H1 (cell line): ENCODE results near the gene ABCA1. TPM values are rescaled to one million over a fixed set of nuclear protein-coding genes. Genes with fewer than 3 reads are reported as not detected.

Experiments
- CTCF ChIA-PET: fragments of 300-600 bp; sonication (Branson Sonifier 250); formaldehyde crosslinking; loops from one replicate; lab custom pipeline; 2021; ENCODE audit not compliant: partially characterized antibody; lab: Charles Lee
- POLR2A ChIA-PET: fragments of 300-600 bp; sonication (Branson Sonifier 250); formaldehyde crosslinking; loops from one replicate; lab custom pipeline; 2021; ENCODE audit warnings: inconsistent platforms; ENCODE audit not compliant: partially characterized antibody; lab: Charles Lee
- DNase-seq, 2 experiments: peaks; one replicate each; pipeline versions ENCODE4 v3.0.0 to v3.0.0-alpha.2; 2010 to 2022; ENCODE audit warnings: low spot score in 2 of 2, low read depth in 1 of 2, mixed read lengths in 1 of 2
- FAIRE-seq: peaks from 2 replicates; lab custom pipeline; 2011; peaks lifted over from hg19 to GRCh38; lab: Jason Lieb, UNC
- H2AFZ ChIP-seq: 2 replicates; pipeline ENCODE4 v1.8.1; 2012; ENCODE audit warnings: low read length, inconsistent platforms
- H2AK5ac ChIP-seq: 2 replicates; pipeline ENCODE4 v1.6.1; 2013; ENCODE audit warnings: low read depth, low read length
- H2BK120ac ChIP-seq: replicated peaks from 2 replicates; pipeline ENCODE3; 2013; ENCODE audit warnings: low read depth, low read length, inconsistent platforms
- H2BK12ac ChIP-seq: 2 replicates; pipeline ENCODE4 v1.6.1; 2013; ENCODE audit warnings: low read depth, low read length
- H2BK15ac ChIP-seq: 2 replicates; pipeline ENCODE4 v1.6.1; 2013; ENCODE audit warnings: low read length
- H2BK20ac ChIP-seq: 2 replicates; pipeline ENCODE4 v1.6.1; 2013; ENCODE audit warnings: low read length
- H2BK5ac ChIP-seq: 2 replicates; pipeline ENCODE4 v1.6.1; 2013; ENCODE audit warnings: low read depth, low read length
- H3K14ac ChIP-seq: 2 replicates; pipeline ENCODE4 v1.6.1; 2013; ENCODE audit warnings: inconsistent platforms; ENCODE audit not compliant: insufficient read length
- H3K18ac ChIP-seq: 2 replicates; pipeline ENCODE4 v1.6.1; 2013; ENCODE audit warnings: low read length; ENCODE audit errors: extremely low read depth
- H3K23ac ChIP-seq: 2 replicates; pipeline ENCODE4 v1.6.1; 2013; ENCODE audit warnings: inconsistent platforms; ENCODE audit not compliant: insufficient read length
- H3K23me2 ChIP-seq: 2 replicates; pipeline ENCODE4 v1.6.1; 2013; ENCODE audit warnings: low read depth, low read length
- H3K27ac ChIP-seq: 2 replicates; pipeline ENCODE4 v1.6.1; 2011; ENCODE audit warnings: low read depth, low read length, inconsistent platforms
- H3K27me3 ChIP-seq, 4 experiments: replicated peaks in 1 of 4; 1 replicate in 1 of 4; 2 replicates in 3 of 4; pipeline versions ENCODE4 v1.6.1 to v1.8.1; 2011 to 2013; ENCODE audit warnings: low read length in 3 of 4, mild to moderate bottlenecking in 3 of 4, inconsistent platforms in 2 of 4, mixed read lengths in 2 of 4, moderate library complexity in 1 of 4; ENCODE audit not compliant: control insufficient read depth in 3 of 4, insufficient read depth in 3 of 4; ENCODE audit errors: extremely low read depth in 1 of 4
- H3K36me3 ChIP-seq, 4 experiments: 2 replicates each; pipeline versions ENCODE4 v1.6.1 to v1.8.1; 2011 to 2013; ENCODE audit warnings: mild to moderate bottlenecking in 4 of 4, low read length in 3 of 4, moderate library complexity in 2 of 4, control low read depth in 1 of 4, inconsistent platforms in 1 of 4; ENCODE audit not compliant: insufficient read depth in 4 of 4, control insufficient read depth in 2 of 4
- H3K4ac ChIP-seq: replicated peaks from 2 replicates; pipeline ENCODE3; 2013; ENCODE audit warnings: low read length, low read depth, mixed read lengths, inconsistent platforms; ENCODE audit not compliant: insufficient read length
- H3K4me1 ChIP-seq, 4 experiments: replicated peaks in 1 of 4; 1 replicate in 1 of 4; 2 replicates in 3 of 4; pipeline versions ENCODE4 v1.6.1 to v1.8.1; 2011 to 2013; ENCODE audit warnings: low read length in 3 of 4, inconsistent platforms in 2 of 4, mixed read lengths in 1 of 4; ENCODE audit not compliant: insufficient read depth in 4 of 4, control insufficient read depth in 3 of 4
- H3K4me2 ChIP-seq, 2 experiments: 2 replicates each; pipeline versions ENCODE4 v1.6.1 to v1.8.1; 2011 to 2013; ENCODE audit warnings: low read depth in 2 of 2, low read length in 2 of 2, control low read depth in 1 of 2, inconsistent platforms in 1 of 2, mild to moderate bottlenecking in 1 of 2; ENCODE audit not compliant: insufficient read depth in 1 of 2
- H3K4me3 ChIP-seq, 4 experiments: fragments of 200-600, 300-600 bp in 1 of 4; sonication (generic), shearing (Covaris generic), sonication (Bioruptor Twin) in 1 of 4; 2 replicates each; pipeline versions ENCODE4 v1.5.1 to v1.8.1; 2011 to 2016; ENCODE audit warnings: low read length in 4 of 4, low read depth in 3 of 4, control low read depth in 2 of 4, inconsistent platforms in 2 of 4, mild to moderate bottlenecking in 2 of 4, mixed read lengths in 1 of 4, moderate library complexity in 1 of 4; ENCODE audit not compliant: insufficient read depth in 2 of 4; ENCODE audit errors: extremely low read depth in 1 of 4
- H3K56ac ChIP-seq: replicated peaks from 2 replicates; pipeline ENCODE3; 2013; ENCODE audit warnings: low read depth, mild to moderate bottlenecking, mixed read lengths, low read length, inconsistent platforms; ENCODE audit not compliant: insufficient read length
- H3K79me1 ChIP-seq: 2 replicates; pipeline ENCODE4 v1.6.1; 2013; ENCODE audit warnings: low read depth, low read length, control low read depth
- H3K79me2 ChIP-seq, 2 experiments: 2 replicates each; pipeline versions ENCODE4 v1.6.1 to v1.8.1; 2012 to 2013; ENCODE audit warnings: low read length in 2 of 2, mild to moderate bottlenecking in 2 of 2, inconsistent platforms in 1 of 2; ENCODE audit not compliant: insufficient read depth in 2 of 2, control insufficient read depth in 1 of 2
- H3K9ac ChIP-seq, 4 experiments: replicated peaks in 1 of 4; 1 replicate in 1 of 4; 2 replicates in 3 of 4; pipeline versions ENCODE4 v1.6.1 to v1.8.1; 2011 to 2013; ENCODE audit warnings: low read depth in 3 of 4, low read length in 3 of 4, control low read depth in 2 of 4, mild to moderate bottlenecking in 2 of 4, moderate library complexity in 2 of 4, inconsistent platforms in 1 of 4; ENCODE audit errors: extremely low read depth in 1 of 4
- H3K9me3 ChIP-seq, 2 experiments: 2 replicates each; pipeline versions ENCODE4 v1.6.1 to v1.8.1; 2012 to 2013; ENCODE audit warnings: mild to moderate bottlenecking in 2 of 2, moderate library complexity in 2 of 2, control low read depth in 1 of 2, inconsistent platforms in 1 of 2, low read depth in 1 of 2, low read length in 1 of 2, mixed read lengths in 1 of 2; ENCODE audit not compliant: insufficient read depth in 2 of 2
- H4K20me1 ChIP-seq, 2 experiments: replicated peaks in 1 of 2; 2 replicates each; pipeline versions ENCODE3 to v1.8.1; 2011 to 2013; ENCODE audit warnings: inconsistent platforms in 2 of 2, low read length in 2 of 2, mild to moderate bottlenecking in 1 of 2; ENCODE audit not compliant: insufficient read depth in 2 of 2, control insufficient read depth in 1 of 2
- H4K5ac ChIP-seq: 2 replicates; pipeline ENCODE4 v1.6.1; 2013; ENCODE audit warnings: low read length, low read depth, mixed read lengths, inconsistent platforms; ENCODE audit not compliant: insufficient read length
- H4K8ac ChIP-seq: 2 replicates; pipeline ENCODE4 v1.8.0; 2013; ENCODE audit warnings: mild to moderate bottlenecking, moderate library complexity, low read length, inconsistent platforms; ENCODE audit not compliant: insufficient read depth; ENCODE audit errors: extremely low read depth
- H4K91ac ChIP-seq: replicated peaks from 2 replicates; pipeline ENCODE3; 2013; ENCODE audit warnings: low read length, mixed read lengths, inconsistent platforms; ENCODE audit not compliant: insufficient read length
- ZNF274 ChIP-seq: IDR thresholded peaks from 2 replicates; pipeline ENCODE4 v1.7.0; 2012; ENCODE audit warnings: low read length, borderline replicate concordance; ENCODE audit errors: extremely low read depth
- WGBS, 2 experiments: shearing (Covaris generic) in 1 of 2; methylation state at CpG; one replicate each; pipeline versions ENCODE4 v1.1.6 to v1.1.7; 2013 to 2015; ENCODE audit warnings: low lambda C conversion rate in 2 of 2, mixed read lengths in 2 of 2, inconsistent platforms in 1 of 2, low coverage in 1 of 2, missing lambda C conversion rate in 1 of 2; ENCODE audit not compliant: insufficient replicate concordance in 2 of 2, insufficient coverage in 1 of 2, insufficient read length in 1 of 2; ENCODE audit errors: extremely low coverage in 1 of 2, missing lambda C conversion rate in 1 of 2; 5-methylcytosine and 5-hydroxymethylcytosine counted together
- polyA plus RNA-seq, 7 experiments: library from polyadenylated mRNA; depleted of rRNA in 3 of 7; stranded (reverse) in 5 of 7; unstranded in 2 of 7; fragments of >200 nt in 5 of 7; fragments of 200-250 nt in 2 of 7; gene quantifications; 1 replicate in 5 of 7; 2 replicates in 1 of 7; 4 replicates in 1 of 7; pipeline versions ENCODE4 v1.2.1 to v1.2.3, GENCODE V29; 2011 to 2013; ENCODE audit warnings: missing spikeins in 2 of 7, mixed read lengths in 2 of 7
- total RNA-seq: library from RNA; stranded (reverse); fragmentation: NEBNext Ultra II Directional; extraction: Animal tissue kit (Norgen Biotek cat#: 25700); gene quantifications from 2 replicates; pipeline ENCODE4 v1.2.1, GENCODE V29; 2021
- TF ChIP-seq, protein P1 (sequence below): IDR thresholded peaks from 2 replicates; pipeline ENCODE4 v1.6.1; 2012; ENCODE audit warnings: inconsistent platforms

ABCA1 gene
- total and polyA plus RNA-seq, 2 of the 8 experiments (the other 6 are each of a cell fraction or from before 2014, with no cell fraction given), result 6.9 to 7.8 TPM

DNA sequence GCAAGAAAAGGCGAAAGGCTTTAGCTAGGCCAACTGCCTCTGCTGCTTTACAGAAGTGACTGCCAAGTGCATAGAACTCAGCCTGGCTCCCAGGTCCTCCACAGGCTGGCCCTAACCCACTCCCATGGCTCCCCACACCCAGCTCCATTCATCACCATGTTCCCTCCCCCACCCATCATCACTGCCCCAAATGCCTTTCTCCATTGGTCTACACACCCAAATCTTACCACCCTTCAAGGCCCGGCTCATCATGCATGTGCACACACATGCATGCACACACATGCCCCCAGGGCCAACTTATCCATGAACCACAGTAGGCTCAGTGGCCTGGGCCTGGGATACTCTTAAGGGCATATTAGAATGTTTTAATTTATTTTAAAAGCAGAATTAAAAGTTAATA is 44.8 kb downstream of the ABCA1 start:
- Histone ChIP-seq H3K79me2 (no peaks in the 10 kb centered on the region), H3K9me3 (no peaks in the 10 kb centered on the region), H3K4me1 (peaks cover 4 to 30% (median 20%) of the 10 kb centered on the region in 4 experiments), H2BK12ac (peak overlapping the region; percentile 54; the same call in 1 of the 2 replicates), H3K36me3 (peaks cover 0 to 6% (median 1%) of the 10 kb centered on the region in 4 experiments; a peak in 1 of 8 replicates), H2BK120ac (no peak overlapping the region), H4K8ac (no peak overlapping the region), H3K23ac (no peak overlapping the region), H3K4me2 (no peak overlapping the region), H3K27ac (no peak overlapping the region), H3K27me3 (no peaks in the 10 kb centered on the region), H3K56ac (no peak overlapping the region), H2BK20ac (peak overlapping the region; percentile 64; the same call in 1 of the 2 replicates), H4K5ac (no peak overlapping the region), H3K14ac (no peak overlapping the region), H3K4me3 (no peak overlapping the region), H2BK5ac (peak overlapping the region; percentile 25; the same call in 1 of the 2 replicates), H4K20me1 (no peaks in the 10 kb centered on the region), H2AFZ (no peak overlapping the region), H3K9ac (no peak overlapping the region), H2BK15ac (0 out of 2 replicates have a peak overlapping the region, but pooled peaks have one; percentile 63), H4K91ac (peak overlapping the region; percentile 1), H3K79me1 (no peaks in the 10 kb centered on the region), H3K4ac (no peak overlapping the region), H3K23me2 (no peaks in the 10 kb centered on the region), H3K18ac (no peak overlapping the region), H2AK5ac (no peak overlapping the region)
- TF ChIP-seq ZNF274, result no peak
- TF ChIP-seq, protein P1, sequence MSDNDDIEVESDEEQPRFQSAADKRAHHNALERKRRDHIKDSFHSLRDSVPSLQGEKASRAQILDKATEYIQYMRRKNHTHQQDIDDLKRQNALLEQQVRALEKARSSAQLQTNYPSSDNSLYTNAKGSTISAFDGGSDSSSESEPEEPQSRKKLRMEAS, result no peak
- ChIA-PET POLR2A (interaction anchor here (0.9 to 1.3 kb wide), 3 partner anchors 20 to 89 kb away, joined by 4 to 7 read pairs (median 5); no protein-coding TSS in a partner anchor), CTCF (interaction anchor here (0.8 to 2.2 kb wide), 4 partner anchors 15 to 44 kb away, joined by 3 to 7 read pairs (median 3); no protein-coding TSS in a partner anchor)
- 89% methylated on average over 2 of the region's 2 CpGs; no CpG with 5 or more reads in 1 of the 2 experiments for WGBS, 2 experiments
- no peak for DNase-seq
- no peak for FAIRE-seq
